Measurements from ENCODE around the gene EMD.
"Not testable (repeated sequence)": the region's sequence is repeated elsewhere in the genome, so short reads cannot be mapped to it uniquely, and the experiment has no call there.

Gene EMD

DNA sequence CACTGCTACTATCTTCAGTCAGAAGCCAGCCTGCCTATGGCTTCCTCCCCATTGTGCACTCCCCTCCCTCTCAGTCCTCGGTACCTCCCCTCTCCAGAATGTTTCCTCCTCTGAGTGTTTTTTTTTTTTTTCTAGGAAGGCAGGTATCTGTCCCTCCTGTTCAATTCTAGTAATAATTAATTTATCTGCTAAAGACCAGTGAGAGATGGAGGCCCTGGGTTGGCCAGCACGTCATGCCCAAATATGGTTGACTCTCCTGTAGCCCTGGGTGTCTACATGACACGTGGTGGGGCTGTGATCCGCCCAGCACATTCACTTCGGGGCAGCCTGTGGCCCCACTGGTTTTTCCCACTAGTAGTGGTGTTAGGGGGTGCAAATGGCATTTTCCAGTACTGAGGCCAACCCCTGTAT lies 6.5 kb upstream of the EMD start:
- no peak for DNase-seq

DNA sequence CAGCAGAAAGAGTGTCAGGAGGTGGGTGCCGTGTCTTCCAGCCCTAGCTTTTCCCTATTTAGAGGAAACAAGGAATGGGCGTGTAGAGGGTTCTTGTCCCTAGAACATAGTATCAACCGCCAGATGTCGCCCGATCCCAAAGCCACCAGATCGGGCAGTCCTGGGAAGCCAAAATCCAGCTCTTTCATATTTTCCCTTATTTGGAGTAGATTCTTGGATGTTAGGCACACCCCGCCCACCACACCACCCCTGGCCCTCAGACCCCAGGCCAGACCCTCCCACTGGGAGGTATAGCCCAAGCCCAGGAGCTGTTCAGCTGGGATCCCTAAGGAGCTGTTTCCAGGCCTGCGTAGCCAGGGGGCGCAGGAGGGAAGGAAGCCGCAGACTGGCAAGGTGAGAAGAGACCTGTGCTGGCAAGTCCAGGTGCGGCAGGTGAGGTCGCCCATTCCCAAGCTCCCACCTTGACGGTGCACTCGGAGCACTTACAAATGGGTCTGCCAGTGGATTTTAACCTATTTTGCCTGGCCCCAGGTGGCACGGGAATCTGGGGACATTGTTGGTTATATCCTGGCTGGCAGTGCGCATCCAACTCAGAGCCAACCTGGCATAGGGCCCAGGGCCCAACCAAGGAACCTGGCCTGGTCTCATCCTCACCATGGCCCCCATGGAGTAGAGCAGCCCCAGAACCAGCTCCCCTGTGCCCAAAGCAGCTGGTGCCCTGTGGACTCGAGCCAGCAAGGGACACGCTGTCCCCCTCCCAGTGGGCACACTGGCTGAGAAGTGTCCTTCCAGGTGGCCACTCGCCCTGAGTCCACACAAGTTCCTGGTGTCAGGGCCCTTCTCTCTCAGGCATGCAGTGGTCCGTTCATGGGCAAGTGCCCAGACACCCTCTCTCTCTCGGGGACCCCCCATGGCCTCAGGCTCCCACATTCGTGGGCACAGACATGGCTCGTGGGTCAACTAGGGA lies 5.5 kb upstream of the EMD start:
- no peak for DNase-seq

DNA sequence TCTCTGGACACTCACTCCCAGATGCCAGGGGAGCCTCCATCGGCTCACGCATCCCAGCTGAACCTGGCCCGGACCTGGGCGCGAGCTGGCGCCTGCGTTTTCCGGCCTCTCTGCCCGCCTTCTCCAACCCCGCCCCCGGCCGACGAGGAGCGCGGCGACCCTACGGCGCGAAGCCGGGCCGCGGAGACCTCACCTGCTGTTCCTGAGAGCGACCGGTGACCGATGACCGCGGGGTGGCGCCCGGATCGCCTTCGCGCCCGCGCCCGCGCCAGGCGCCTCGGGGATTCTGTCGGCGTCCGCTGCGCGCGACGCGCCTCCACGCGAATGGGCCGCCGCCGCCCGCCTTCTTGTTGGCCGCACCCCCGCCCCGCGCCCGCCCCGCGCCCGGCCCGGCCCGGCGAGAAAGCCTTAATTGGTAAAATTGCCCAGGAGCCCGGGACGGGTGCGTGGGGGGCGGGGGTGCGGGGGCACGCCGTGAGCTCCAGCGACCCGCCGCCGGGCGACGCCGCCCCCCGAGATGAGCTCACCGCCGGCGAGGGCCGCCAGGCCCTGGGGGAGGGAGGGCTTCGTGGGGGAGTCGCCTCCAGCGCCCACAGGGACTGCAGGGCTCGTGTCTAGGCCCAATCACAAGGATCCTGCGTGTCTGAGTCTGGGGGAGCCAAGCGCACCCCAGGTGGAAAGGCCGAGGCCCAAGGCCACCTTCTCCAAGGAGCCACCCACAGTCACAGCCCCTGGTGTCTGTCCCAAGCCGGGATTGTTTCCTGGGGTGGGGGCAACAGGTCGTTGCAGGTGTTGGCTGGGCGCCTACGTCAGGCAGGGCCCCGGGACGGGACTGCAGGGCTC lies 4.6 kb upstream of the EMD start, which contains the start of gene FLNA:
TSS of gene FLNA (minus strand) at position 322 of the 843 bp plus-strand sequence. CDS start 3,389 bp downstream, outside the sequence.
- DNase-seq = no peak

DNA sequence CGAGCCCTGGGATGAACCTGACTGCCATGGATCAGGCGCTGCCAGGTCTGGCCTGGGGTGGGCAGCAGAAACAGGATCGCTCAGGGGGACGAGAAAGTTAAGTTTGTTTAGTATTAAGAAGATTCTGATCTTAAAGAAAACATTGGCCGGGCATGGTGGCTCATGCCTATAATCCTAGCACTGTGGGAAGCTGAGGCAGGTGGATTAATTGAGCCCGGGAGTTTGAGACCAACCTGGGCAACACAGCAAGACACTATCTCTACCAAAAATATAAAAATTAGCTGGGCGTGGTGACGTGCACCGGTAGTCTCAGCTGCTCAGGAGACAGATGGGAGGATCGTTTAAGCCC lies 4.0 kb upstream of the EMD start:
- no peak for DNase-seq

DNA sequence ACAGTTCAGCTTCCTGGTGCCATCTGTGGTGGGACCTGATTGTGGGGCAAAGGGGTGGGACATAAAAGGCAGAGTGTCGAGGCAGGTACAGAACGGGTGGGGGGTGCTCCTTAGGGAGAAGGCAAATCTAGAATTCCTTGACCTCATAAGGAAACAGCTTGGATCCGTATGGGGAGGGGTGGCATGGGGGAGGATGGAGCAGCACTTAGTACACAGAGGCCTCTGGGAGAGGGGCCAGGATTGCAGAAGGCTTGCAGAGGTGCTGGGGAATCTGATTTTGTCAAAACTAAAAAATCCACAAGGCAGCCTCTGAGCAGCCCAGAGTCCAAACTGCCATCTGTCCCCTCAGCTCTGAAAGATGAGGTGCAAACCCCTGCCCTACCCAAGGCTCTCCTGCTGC lies 2.3 kb upstream of the EMD start:
- DNase-seq = no peak

DNA sequence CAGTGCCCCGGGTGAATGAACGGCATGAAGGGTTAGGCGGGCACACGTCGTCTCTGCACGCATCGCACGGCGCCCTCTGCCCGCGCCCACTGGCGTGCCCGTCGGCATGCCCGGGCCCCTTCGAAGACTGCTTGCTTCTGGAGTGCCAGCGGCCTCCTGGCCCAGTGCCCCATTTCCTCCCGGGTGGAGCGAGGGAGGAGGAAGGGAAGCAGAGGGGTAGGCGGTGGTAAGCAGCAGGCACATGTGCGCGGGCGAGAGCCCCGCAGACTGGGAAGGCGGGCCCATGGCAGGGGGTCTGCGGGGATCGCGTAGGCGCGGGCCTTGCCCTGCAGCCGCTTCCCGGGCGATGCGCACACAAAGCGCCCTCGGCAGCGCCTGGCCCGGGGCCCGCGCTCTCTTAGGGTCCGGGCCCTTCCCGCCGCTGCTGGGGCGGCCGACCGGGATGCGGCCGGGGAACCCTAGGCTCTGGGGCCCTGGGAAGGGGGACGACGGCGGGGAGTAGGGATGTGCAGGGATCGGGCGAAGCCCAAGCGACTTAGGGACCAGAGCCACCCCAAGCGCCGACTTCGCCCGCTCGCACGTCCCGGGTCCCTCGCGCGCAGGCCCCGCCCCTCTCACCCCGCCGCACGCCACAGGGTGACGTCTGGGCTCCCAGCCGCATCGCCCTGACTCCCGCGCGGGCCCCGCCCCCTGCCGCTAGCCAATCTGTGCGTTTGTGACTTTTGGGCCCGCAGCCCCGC lies 866 bp upstream of the EMD start:
- DNase-seq = no peak

DNA sequence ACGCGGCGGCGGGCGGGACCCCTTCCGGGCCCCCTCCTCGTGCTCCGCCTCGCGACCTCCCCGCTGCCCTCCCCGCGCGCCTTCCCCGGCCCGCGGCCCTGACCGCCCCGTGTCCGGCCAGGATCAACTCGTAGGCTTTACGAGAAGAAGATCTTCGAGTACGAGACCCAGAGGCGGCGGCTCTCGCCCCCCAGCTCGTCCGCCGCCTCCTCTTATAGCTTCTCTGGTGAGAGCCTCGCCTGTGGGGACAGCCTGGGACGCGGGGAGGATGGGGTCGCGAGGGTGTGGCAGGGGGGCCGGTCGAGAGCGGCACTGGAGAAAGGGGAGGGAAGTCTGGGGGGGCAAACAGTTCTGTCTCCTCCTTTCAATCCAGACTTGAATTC lies 465 bp downstream of the EMD start:
- no peak for DNase-seq

DNA sequence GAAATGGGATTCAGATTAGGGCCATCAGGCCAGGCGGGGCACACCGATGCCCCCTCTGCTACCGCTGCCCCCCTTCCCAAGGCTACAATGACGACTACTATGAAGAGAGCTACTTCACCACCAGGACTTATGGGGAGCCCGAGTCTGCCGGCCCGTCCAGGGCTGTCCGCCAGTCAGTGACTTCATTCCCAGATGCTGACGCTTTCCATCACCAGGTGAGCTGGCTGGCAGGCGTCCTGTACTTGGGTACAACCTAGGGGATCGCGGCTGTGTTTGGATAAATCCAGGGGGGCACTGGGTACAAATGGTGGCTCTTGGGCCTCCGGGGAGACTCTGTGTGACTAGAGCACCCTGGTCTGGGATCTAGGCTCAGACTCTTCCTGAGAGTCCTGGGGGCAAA lies 1.1 kb downstream of the EMD start:
- DNase-seq = no peak

DNA sequence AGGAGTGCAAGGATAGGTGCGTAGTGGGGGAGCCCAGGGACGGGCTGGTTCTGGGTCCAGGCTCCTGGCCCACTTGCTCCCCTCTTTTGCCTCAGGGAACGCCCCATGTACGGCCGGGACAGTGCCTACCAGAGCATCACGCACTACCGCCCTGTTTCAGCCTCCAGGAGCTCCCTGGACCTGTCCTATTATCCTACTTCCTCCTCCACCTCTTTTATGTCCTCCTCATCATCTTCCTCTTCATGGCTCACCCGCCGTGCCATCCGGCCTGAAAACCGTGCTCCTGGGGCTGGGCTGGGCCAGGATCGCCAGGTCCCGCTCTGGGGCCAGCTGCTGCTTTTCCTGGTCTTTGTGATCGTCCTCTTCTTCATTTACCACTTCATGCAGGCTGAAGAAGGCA lies 1.7 kb downstream of the EMD start:
- DNase-seq = no peak

DNA sequence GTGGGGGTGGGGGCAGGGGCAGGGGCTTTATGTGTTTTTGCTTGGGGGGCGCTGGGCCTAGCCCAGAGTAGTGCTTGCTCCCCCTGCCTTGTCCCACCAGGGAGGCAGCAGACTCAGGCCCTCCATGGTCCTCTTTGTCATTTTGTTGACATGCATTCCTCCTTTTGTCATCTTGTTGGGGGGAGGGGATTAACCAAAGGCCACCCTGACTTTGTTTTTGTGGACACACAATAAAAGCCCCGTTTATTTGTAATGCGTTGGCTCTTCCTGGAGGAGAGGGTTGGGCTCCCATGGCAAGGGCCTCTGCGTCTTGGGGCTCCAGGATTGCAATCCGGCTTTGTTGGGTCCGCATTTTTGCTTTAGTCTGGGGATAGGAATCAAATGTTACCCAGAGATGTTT lies 2.2 kb downstream of the EMD start:
- no peak for DNase-seq

DNA sequence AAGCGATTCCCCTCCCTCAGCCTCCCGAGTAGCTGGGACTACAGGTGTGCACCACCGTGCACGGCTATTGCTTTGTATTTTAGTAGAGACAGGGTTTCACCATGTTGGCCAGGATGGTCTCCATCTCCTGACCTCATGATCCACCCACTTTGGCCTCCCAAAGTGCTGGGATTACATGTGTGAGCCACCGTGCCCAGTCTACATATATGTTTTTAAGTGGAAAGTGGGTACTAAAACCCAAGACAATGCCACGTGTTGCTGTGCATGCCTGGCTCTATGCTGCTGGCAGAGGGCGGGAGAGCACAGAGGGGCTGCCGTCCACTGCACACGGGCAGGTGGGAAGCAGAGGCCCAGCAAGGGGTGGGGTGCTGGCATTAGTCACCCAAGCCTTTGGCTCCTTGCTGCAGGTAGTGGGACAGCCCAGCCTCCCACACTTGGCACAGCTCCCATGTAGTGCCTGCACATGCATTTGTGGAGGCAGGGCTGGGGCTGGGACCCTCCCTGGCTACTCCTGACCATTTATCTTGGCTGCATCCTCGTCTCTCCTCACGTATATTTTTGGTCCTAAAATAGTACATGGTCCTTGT lies 3.5 kb downstream of the EMD start:
- DNase-seq = no peak

DNA sequence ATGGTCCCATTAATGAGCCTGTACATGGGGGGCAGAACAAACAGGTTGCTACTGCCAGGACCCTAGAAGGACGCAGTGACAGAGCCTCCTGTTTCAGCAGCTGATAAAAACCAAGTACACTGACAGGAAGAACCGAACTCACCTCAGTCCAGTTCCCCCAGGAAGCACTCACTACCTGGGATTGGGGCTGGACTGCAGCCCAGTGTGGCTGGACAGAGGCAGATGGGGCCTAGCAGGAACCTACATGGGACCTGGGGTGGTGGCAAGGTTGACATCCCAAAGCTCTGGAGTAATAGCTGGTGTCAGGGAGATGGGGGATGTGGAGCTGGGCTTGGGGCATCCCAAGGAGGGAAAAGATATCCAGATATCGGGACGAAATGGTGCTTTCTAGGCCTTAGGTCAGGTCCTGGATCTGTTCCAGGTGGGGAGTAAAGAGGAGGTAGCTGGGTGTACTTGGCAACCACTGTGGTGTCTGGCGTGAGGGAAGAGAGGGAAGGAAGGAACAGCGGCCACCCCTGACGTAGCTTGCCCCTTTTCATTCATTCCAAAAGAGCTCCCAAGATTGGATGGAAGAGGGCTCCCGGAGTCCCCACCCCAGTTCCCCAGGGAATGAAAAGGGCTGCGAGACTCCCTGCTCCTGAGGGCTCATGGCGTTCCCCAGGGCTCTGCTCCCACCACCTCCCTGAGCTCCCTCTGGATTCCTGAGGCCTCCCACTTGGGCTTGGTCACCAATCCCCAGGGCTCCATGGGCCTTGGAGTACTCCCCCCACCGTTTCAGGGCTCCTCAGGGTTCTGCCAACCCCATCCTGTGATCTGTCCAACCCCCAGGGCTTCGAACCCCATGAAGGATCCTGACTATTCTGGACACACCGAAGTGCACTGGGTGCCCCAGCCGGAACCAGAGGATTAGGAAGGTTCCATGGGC lies 4.5 kb downstream of the EMD start:
- no peak for DNase-seq

DNA sequence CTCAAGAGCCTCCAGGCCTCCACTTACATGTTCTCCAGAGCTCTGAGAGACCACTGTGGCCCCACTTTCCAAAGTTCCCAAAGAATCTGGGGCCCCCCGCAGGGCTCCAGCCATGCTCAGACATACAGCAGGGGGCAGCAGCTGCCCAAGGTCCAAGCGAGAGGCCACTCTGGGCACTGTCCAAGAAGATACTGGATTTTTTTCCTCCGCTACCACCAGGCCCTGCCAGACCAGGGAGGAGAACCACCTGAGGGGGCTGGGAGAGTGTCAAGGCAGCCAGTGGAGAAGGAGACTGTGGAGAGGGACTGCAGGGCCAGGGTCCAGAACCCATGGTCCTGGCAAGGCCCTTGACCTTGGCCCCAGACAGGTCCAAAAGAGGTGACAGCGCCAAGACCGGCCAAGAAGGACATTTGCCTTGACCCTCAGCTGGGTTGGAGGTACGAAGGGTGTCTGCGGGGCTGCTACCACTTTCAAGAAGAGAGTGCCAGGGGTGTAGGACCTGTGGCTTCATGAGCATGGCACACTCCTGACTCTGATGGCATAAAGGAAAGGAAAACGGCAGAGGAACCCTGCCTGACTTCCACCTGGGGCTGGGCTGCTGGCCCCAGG lies 5.3 kb downstream of the EMD start:
- DNase-seq = no peak

DNA sequence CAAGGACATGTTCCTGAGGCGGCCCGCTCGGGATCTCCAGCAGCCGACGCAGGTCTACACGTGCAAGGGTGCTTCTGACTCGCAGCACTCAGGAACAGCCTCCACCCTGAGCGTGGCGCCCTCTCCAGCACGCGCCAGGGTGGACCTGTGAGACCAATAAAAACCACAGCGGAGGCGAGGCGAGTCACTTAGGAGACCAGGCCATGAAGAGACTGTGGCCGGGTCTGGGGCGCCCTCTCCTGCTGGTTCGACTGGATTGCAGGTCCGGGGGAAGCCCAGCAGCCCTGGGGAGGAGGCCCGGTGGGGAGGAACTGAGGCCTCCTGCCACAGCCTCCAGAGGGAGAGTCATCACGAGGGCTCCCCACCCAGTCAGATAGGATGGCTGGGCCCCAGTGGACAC lies 9.0 kb downstream of the EMD start:
- not testable (repeated sequence) for DNase-seq

DNA sequence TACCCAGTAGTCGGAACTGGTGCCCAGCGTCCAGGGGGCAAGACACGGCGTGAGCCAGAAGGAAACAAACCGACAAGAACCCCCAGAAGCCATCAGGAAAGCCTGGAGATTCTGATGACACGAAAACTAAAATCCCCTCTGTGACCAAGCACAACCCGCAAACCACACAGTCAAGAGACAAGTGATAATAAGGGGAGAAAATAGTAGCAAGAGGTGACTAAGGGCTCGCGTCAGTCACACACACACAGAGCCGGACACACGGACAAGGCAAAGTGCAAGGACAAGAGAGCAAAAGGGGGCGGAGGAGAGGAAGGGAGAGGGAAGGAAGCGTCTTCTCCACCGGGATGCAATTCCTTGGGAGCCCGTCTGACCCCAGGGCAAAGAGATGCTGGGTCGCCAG lies 9.6 kb downstream of the EMD start:
- not testable (repeated sequence) for DNase-seq

DNA sequence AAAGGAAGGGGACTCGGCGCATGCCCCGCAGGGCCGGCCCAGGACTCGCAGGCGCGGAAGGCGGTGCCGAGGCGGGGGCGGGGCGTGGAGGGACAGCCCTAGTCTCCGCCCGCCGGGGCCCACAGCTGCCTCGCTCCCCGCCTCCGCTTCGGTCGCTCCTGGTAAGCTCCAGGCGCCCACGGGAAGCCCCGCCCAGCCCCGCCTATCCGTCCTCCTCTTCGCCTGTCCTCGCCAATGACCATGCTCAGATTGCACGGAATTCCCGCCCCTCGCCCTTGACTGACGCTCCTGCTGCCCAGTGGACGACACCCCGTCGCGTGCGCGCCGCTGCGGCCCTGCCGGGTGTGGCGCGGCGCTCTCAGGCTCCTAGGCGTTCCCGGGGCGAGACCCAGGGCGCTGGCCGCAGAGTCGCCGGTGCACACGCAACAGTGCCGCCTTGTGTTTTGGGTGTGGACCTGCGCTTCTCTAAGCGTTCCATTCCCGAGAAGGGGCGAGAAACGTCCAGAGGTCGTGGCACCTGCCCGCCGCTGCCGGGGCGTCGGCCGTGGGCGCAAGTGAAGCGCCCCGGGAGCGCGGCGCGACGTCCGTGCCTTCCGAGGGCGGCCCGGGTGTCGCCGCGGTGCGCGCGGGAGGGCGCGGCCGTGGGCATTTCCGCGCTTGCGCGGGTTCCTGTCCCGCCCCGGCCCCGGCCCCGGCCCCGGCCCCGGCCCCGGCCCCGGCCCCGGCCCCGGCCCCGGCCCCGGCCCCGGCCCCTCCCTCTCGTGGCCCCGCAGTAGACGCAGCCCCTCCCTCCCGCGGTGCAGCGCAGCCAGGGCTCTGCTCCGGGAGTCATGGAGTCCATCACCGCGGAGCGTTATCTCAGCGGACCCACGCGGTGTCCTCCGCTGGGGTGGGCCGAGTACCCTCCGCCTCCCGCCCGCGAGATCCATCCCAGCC lies 11.0 kb downstream of the EMD start:
- DNase-seq = not testable (repeated sequence)

DNA sequence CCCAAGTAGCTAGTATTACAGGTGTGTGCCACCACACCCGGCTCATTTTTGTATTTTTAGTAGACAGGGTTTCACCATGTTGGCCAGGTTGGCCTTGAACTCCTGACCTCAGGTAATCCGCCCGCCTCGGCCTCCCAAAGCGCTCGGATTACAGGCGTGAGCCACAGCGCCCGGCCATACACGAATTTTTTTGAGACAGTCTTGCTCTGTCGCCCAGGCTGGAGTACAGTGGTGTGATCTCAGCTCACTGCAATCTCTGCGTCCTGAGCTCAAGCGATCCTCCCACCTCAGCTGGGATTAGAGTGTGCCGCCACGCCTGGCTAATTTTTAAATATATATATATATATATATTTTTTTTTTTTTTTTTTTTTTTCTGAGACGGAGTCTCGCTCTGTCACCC lies 17.3 kb downstream of the EMD start:
- DNase-seq = not testable (repeated sequence)

DNA sequence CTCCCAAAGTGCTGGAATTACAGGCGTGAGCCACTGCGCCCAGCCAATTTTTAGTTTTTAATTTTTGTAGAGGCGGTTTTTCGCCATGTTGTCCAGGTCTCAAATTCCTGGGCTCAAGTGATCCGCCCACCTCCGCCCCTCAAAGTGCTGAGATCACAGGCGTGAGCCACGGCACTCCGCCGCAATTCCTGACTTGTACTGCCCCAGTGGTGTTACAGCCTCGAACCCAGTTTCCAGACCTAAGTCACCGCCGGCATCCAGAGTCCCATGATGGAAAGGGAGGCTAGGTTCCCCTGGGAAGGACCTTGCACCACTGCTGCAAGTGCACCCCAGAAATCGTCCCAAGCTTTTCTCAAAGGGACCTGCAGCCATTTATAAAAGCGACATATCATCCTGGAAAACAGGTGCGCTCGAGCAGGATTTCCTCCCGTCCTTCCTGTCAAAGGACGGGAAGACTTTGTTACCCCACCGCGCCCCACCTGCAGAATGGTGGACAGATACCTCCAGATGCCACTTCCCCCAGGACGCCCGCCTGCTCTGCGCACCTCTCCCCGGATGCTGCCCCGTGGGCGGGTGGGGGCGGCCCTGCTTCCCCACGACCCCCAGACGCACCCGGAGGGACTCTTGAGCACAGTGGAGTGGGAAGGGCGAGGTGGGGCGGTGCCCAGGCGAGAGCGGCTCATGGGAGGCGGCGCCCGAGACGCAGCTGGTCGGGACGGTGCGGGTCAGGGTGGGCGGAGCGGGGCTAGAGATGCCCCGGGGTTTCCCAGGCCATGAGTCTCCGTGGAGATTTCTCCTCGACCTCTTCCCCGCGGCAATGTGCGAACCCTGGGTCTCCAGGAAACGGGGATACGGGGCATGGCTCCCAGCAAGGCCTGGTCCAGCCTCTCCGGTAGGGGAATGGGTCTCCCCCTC lies 18.1 kb downstream of the EMD start:
- peak; percentile 40 for DNase-seq
